Tibial artery (tissue), 4 donors: ENCODE results near the gene ZNF805.
"Not testable (repeated sequence)": the region's sequence is repeated elsewhere in the genome, so short reads cannot be mapped to it uniquely, and the experiment has no call there.

Source experiments
- DNase-seq, 2 donors: peaks; one replicate each; pipeline ENCODE4 v3.0.0-alpha.2; 2019
- H3K27ac ChIP-seq, 2 donors: fragments of 200-600 bp; sonication (generic) in 1 of 2; 1 replicate in 1 of 2; 2 replicates in 1 of 2; pipeline ENCODE4 v1.5.1; 2018 to 2019; ENCODE audit warnings: mild to moderate bottlenecking in 1 of 2
- H3K27me3 ChIP-seq, 2 donors: fragments of 200-600 bp; sonication (generic) in 1 of 2; one replicate each; pipeline versions ENCODE4 v1.5.1 to v1.6.0; 2016 to 2019
- H3K36me3 ChIP-seq, 3 donors: fragments of 200-600 bp; sonication (generic) in 2 of 3; one replicate each; pipeline ENCODE4 v1.5.1; 2016 to 2019; ENCODE audit warnings: mild to moderate bottlenecking in 2 of 3
- H3K4me1 ChIP-seq, 4 donors: fragments of 200-600 bp; sonication (generic) in 2 of 4; 1 replicate in 3 of 4; 2 replicates in 1 of 4; pipeline ENCODE4 v1.5.1; 2016 to 2019
- H3K4me3 ChIP-seq, 2 donors: fragments of 200-600 bp; sonication (generic) in 1 of 2; 1 replicate in 1 of 2; 2 replicates in 1 of 2; pipeline ENCODE4 v1.5.1; 2018 to 2019; ENCODE audit warnings: mild to moderate bottlenecking in 2 of 2
- H3K9me3 ChIP-seq, 3 donors: fragments of 200-600 bp; sonication (generic) in 1 of 3; one replicate each; pipeline ENCODE4 v1.5.1; 2016 to 2019
- CTCF ChIP-seq, 2 experiments: fragments of 200-600 bp in 1 of 2; fragments of 450-650 bp in 1 of 2; IDR thresholded peaks; one replicate each; pipeline ENCODE4 v1.5.1; 2017 to 2019; ENCODE audit warnings: antibody characterized with exemption in 2 of 2, mild to moderate bottlenecking in 1 of 2, moderate library complexity in 1 of 2
- intact Hi-C: fragments of 100-400 bp; cut with DNase I; formaldehyde crosslinking; loops from one replicate; pipeline ENCODE4 v1.15.0; 2023; ENCODE audit warnings: low total_unique reads

Gene ZNF805

GRCh38 chr19:57240311-57241090 lies at the start of gene ZNF805:
ZNF805 (plus strand) TSS chr19:57240632; CDS start chr19:57240892, 260 bp downstream.
- H3K9me3 ChIP-seq, result no peaks in the 10 kb centered on the region
- TF ChIP-seq CTCF (IDR thresholded peaks at IDR 0.05), result peak in 1 of 2 experiments; percentile 30
- DNase-seq, result peak; percentile 96 to 98
- H3K4me1 ChIP-seq, result peaks cover 0 to 27% (median 19%) of the 10 kb centered on the region in 4 donors
- peak within 1 kb of the TSS; percentile 69 to 89 for H3K4me3 ChIP-seq
- H3K27ac ChIP-seq, result peak within 1 kb of the TSS; percentile 83 to 86
- H3K36me3 ChIP-seq, result peaks cover 18 to 24% (median 19%) of the 10 kb centered on the region in 3 donors
- intact Hi-C loops, result loop anchor here (2.0 to 5.0 kb wide), 2 partner anchors 42 to 122 kb away; partner anchors contain the start of genes TRAPPC2B, ZNF460 and ZNF547
- H3K27me3 ChIP-seq, result no peaks in the 10 kb centered on the region

GRCh38 chr19:57191141-57192076 lies 49.0 kb upstream of the ZNF805 start, which contains the start of gene ZNF264:
ZNF264 (plus strand) TSS chr19:57191500; CDS start chr19:57191914, 414 bp downstream.
- H3K4me1 ChIP-seq, result peaks cover 4 to 23% (median 17%) of the 10 kb centered on the region in 4 donors
- H3K4me3 ChIP-seq, result peak within 1 kb of the TSS; percentile 90 to 99
- peak within 1 kb of the TSS; percentile 89 to 95 for H3K27ac ChIP-seq
- peaks cover 0 to 7% (median 0%) of the 10 kb centered on the region in 3 donors for H3K9me3 ChIP-seq
- TF ChIP-seq CTCF (IDR thresholded peaks at IDR 0.05), result no peak
- intact Hi-C loops, result no loop called here
- peaks cover 31 to 34% (median 33%) of the 10 kb centered on the region in 3 donors for H3K36me3 ChIP-seq
- H3K27me3 ChIP-seq, result no peaks in the 10 kb centered on the region
- peak; percentile 86 to 93 for DNase-seq

- Histone ChIP-seq H3K9me3 (peaks cover 0 to 6% (median 0%) of the 10 kb centered on the region in 3 donors), H3K27me3 (no peaks in the 10 kb centered on the region), H3K4me3 (peak overlapping the region; percentile 90 to 99), H3K4me1 (peaks cover 4 to 23% (median 17%) of the 10 kb centered on the region in 4 donors), H3K27ac (peak overlapping the region; percentile 89 to 95), H3K36me3 (peaks cover 38 to 40% (median 39%) of the 10 kb centered on the region in 3 donors)
- intact Hi-C loops, result no loop called here
- TF ChIP-seq CTCF (IDR thresholded peaks at IDR 0.05), result no peak
- DNase-seq, result no peak
Observed at GRCh38 chr19:57192077-57192420, 48.4 kb upstream of the ZNF805 start.

GRCh38 chr19:57192993-57193392 lies 47.4 kb upstream of the ZNF805 start:
- intact Hi-C loops, result no loop called here
- no peaks in the 10 kb centered on the region for H3K27me3 ChIP-seq
- peak overlapping the region; percentile 90 to 99 for H3K4me3 ChIP-seq
- peaks cover 4 to 23% (median 17%) of the 10 kb centered on the region in 4 donors for H3K4me1 ChIP-seq
- peaks cover 0 to 5% (median 0%) of the 10 kb centered on the region in 3 donors for H3K9me3 ChIP-seq
- H3K36me3 ChIP-seq, result peaks cover 47 to 50% (median 48%) of the 10 kb centered on the region in 3 donors
- TF ChIP-seq CTCF (IDR thresholded peaks at IDR 0.05), result no peak
- DNase-seq, result no peak
- no peak overlapping the region for H3K27ac ChIP-seq

- H3K27me3 ChIP-seq, H3K4me3 ChIP-seq, DNase-seq, H3K27ac ChIP-seq, intact Hi-C loops: not testable (repeated sequence)
- peaks cover 0 to 11% (median 8%) of the 10 kb centered on the region in 4 donors for H3K4me1 ChIP-seq
- H3K9me3 ChIP-seq, result peaks cover 0 to 24% (median 6%) of the 10 kb centered on the region in 3 donors
- H3K36me3 ChIP-seq, result peaks cover 95 to 96% (median 96%) of the 10 kb centered on the region in 3 donors
Observed at GRCh38 chr19:57197874-57198273, 42.6 kb upstream of the ZNF805 start.
